ENCODE measurements around the gene COQ4.
A peak's percentile ranks its signal among the peaks of the same experiment; 100 is the strongest.

COQ4 gene

DNA sequence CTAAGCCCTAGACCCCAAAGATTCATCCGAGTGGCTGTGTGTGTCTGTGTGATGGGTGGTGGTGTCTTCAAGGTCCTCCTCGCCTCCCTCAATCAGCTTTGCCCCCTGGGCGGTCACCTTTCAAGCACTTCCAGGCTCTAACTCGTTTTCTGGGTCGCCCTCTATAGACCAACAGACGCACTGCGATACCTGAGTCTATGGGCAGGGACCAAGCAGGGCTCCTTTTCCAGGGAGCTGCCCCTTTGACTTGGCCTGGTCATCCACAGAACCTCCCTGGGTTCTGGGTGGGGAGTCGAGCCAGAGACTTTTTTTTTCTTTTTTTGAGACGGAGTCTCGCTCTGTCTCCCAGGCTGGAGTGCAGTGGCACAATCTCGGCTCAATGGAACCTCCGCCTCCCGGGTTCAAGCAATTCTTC is 18.8 kb downstream of the COQ4 start:
- Mint-ChIP-seq H3K36me3 (ENCODE audit: low read depth) (peaks cover 5% of the 10 kb centered on the region), H3K4me3 (peak overlapping the region; percentile 94), H3K4me1 (ENCODE audit: low read depth) (peaks cover 8% of the 10 kb centered on the region), H3K27me3 (ENCODE audit: low read depth) (no peaks in the 10 kb centered on the region), H3K9me3 (no peaks in the 10 kb centered on the region), H3K27ac (peak overlapping the region; percentile 94)
- DNase-seq (ENCODE audit: low spot score) = peak; percentile 68

DNA sequence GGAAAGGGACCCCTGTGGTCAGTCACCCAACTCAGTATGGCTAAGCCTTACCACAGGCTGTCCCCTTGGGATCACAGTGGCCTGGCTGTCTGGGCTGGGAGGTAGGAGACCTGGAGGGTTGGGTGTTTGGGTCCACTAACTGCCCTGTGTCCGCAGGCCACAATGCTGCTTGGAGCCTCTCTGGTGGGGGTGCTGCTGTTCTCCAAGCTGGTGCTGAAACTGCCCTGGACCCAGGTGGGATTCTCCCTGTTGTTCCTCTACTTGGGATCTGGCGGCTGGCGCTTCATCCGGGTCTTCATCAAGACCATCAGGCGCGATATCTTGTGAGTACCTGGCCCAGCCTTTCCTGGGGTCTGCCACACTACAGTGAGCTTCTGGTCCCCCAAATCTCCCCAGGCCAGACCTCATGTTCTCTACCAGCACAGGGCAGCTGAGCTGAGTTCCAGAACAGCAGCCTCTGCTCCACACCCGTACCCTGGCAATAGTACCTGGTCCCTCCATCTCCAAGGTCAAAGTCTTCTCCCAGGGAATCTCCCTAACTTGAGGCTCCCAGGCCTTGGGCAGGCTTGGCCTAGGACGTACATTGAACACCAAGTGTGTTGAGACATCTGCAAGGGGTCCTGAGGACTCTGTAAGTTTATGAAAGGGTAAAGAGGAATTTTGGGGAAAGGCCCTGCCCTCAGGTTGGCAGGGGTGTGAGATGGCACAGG is 20.5 kb downstream of the COQ4 start:
- Mint-ChIP-seq H3K4me3 (no peak overlapping the region), H3K36me3 (ENCODE audit: low read depth) (peaks cover 10% of the 10 kb centered on the region), H3K27ac (no peak overlapping the region), H3K27me3 (ENCODE audit: low read depth) (no peaks in the 10 kb centered on the region), H3K4me1 (ENCODE audit: low read depth) (peaks cover 8% of the 10 kb centered on the region), H3K9me3 (no peaks in the 10 kb centered on the region)
- no peak for DNase-seq (ENCODE audit: low spot score)

DNA sequence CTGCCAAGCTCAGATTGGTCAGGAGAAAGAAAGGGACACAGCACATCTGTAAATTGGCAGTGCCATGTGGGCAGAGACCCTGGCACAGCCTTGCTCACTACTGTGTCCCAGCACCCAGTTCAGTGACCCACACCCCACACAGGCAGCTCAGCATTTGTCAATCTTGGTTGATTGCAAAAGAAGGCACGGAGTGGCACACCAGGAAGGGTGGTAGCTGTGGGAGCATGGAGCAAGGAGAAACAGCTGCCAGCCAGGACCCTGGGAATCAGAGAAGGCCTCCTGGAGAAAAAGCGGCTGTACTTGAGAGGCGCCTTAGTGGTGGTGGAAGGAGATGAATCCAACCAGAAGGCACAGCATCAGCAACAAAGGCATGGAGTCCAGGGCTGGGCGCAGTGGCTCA is 21.2 kb downstream of the COQ4 start:
- H3K27me3 Mint-ChIP-seq (ENCODE audit: low read depth) = no peaks in the 10 kb centered on the region
- DNase-seq (ENCODE audit: low spot score) = no peak
- H3K36me3 Mint-ChIP-seq (ENCODE audit: low read depth) = peaks cover 10% of the 10 kb centered on the region
- no peak overlapping the region for H3K27ac Mint-ChIP-seq
- no peak overlapping the region for H3K4me3 Mint-ChIP-seq
- peaks cover 8% of the 10 kb centered on the region for H3K4me1 Mint-ChIP-seq (ENCODE audit: low read depth)
- H3K9me3 Mint-ChIP-seq = no peaks in the 10 kb centered on the region

DNA sequence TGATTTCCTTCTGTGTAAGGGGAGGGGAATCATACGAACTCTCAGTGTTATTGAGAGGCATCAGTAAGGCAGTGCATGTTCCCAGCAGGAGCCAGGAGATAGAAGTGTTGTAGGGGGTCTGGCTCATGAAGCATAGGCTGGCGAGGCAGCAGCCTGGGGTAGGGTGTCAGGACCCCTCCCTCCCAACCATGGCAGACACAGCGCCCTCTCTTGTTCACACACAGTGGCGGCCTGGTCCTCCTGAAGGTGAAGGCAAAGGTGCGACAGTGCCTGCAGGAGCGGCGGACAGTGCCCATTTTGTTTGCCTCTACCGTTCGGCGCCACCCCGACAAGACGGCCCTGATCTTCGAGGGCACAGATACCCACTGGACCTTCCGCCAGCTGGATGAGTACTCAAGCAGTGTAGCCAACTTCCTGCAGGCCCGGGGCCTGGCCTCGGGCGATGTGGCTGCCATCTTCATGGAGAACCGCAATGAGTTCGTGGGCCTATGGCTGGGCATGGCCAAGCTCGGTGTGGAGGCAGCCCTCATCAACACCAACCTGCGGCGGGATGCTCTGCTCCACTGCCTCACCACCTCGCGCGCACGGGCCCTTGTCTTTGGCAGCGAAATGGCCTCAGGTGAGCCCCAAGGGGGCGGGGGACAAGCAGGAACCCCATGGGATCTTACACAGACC is 22.4 kb downstream of the COQ4 start:
- no peaks in the 10 kb centered on the region for H3K9me3 Mint-ChIP-seq
- H3K27me3 Mint-ChIP-seq (ENCODE audit: low read depth) = no peaks in the 10 kb centered on the region
- no peak overlapping the region for H3K27ac Mint-ChIP-seq
- peaks cover 4% of the 10 kb centered on the region for H3K4me1 Mint-ChIP-seq (ENCODE audit: low read depth)
- DNase-seq (ENCODE audit: low spot score) = no peak
- H3K4me3 Mint-ChIP-seq = no peak overlapping the region
- H3K36me3 Mint-ChIP-seq (ENCODE audit: low read depth) = peaks cover 13% of the 10 kb centered on the region

DNA sequence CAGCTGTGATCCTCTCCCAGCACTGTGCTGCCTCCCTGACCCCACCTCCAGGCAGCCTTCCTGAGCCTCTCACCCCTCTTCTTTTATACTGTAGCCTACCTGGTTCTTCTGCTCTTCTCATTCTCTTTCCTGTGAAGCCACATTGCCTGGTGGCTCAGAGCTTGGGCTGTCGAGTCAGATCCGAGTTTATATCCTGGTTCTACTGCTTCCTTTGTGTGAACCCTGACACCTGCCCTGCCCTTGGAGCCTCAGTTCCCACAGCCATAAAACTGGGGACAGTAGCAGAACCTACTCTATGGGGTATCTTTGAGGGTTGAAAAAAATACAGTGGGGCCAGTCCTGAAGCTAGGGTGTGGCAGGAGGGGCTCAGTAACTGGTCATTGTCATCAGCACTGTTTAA is 26.5 kb downstream of the COQ4 start:
- H3K36me3 Mint-ChIP-seq (ENCODE audit: low read depth) = peaks cover 17% of the 10 kb centered on the region
- no peak overlapping the region for H3K4me3 Mint-ChIP-seq
- no peak overlapping the region for H3K27ac Mint-ChIP-seq
- no peaks in the 10 kb centered on the region for H3K4me1 Mint-ChIP-seq (ENCODE audit: low read depth)
- H3K27me3 Mint-ChIP-seq (ENCODE audit: low read depth) = no peaks in the 10 kb centered on the region
- no peak for DNase-seq (ENCODE audit: low spot score)
- H3K9me3 Mint-ChIP-seq = no peaks in the 10 kb centered on the region

DNA sequence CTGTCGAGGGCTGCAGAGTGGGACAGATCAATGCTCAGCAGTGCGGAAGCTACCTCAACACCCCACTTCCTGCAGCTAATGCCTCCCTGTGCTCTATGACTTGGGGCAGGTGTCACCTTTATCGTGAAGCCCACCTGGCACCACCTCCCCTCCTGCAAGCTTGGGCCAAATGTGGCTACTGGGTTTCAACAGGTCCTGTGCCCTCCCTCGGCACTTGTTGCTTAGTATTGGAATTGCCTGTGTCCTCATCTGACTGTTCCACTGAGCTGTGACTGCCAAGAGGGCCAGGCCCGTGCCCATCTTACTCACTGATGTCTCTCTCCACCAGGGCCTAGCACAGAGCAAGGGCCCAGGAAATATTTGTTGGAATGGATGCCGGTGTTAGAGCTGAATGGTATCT is 27.1 kb downstream of the COQ4 start:
- Mint-ChIP-seq H3K36me3 (ENCODE audit: low read depth) (peaks cover 16% of the 10 kb centered on the region), H3K27ac (no peak overlapping the region), H3K4me3 (no peak overlapping the region), H3K9me3 (no peaks in the 10 kb centered on the region), H3K4me1 (ENCODE audit: low read depth) (no peaks in the 10 kb centered on the region), H3K27me3 (ENCODE audit: low read depth) (no peaks in the 10 kb centered on the region)
- no peak for DNase-seq (ENCODE audit: low spot score)

DNA sequence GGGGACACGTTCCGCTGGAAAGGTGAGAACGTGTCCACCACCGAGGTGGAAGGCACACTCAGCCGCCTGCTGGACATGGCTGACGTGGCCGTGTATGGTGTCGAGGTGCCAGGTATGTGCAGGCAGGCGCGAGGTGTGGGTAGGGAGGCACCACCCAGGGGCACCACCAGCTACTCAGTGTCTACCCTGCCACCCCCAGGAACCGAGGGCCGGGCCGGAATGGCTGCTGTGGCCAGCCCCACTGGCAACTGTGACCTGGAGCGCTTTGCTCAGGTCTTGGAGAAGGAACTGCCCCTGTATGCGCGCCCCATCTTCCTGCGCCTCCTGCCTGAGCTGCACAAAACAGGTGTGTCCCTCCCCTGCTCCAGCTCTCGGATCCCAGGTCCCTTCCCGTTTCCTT is 32.8 kb downstream of the COQ4 start:
- no peaks in the 10 kb centered on the region for H3K4me1 Mint-ChIP-seq (ENCODE audit: low read depth)
- no peak for DNase-seq (ENCODE audit: low spot score)
- no peaks in the 10 kb centered on the region for H3K9me3 Mint-ChIP-seq
- H3K27ac Mint-ChIP-seq = no peak overlapping the region
- H3K36me3 Mint-ChIP-seq (ENCODE audit: low read depth) = peaks cover 7% of the 10 kb centered on the region
- H3K27me3 Mint-ChIP-seq (ENCODE audit: low read depth) = no peaks in the 10 kb centered on the region
- H3K4me3 Mint-ChIP-seq = no peak overlapping the region

DNA sequence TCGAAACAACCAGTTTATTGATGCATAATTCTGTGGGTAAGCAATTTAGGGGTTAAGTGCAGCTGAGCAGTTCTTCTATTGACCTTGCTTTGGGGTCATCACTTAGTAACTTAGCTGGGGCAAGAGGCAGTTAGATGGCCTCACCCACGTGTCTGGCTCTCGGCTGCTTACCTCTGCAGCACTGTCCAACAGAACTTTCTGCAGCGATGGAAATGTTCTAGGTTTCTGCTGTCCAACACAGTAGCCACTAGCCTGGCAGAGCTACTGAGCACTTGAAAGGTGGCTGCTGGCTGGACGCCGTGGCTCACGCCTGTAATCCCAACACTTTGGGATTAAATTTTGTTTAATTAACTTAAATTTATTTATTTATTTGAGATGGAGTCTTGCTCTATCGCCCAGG is 35.5 kb downstream of the COQ4 start:
- peaks cover 1% of the 10 kb centered on the region for H3K4me1 Mint-ChIP-seq (ENCODE audit: low read depth)
- no peaks in the 10 kb centered on the region for H3K27me3 Mint-ChIP-seq (ENCODE audit: low read depth)
- H3K27ac Mint-ChIP-seq = no peak overlapping the region
- DNase-seq (ENCODE audit: low spot score) = no peak
- H3K9me3 Mint-ChIP-seq = no peaks in the 10 kb centered on the region
- peaks cover 6% of the 10 kb centered on the region for H3K36me3 Mint-ChIP-seq (ENCODE audit: low read depth)
- H3K4me3 Mint-ChIP-seq = no peak overlapping the region

DNA sequence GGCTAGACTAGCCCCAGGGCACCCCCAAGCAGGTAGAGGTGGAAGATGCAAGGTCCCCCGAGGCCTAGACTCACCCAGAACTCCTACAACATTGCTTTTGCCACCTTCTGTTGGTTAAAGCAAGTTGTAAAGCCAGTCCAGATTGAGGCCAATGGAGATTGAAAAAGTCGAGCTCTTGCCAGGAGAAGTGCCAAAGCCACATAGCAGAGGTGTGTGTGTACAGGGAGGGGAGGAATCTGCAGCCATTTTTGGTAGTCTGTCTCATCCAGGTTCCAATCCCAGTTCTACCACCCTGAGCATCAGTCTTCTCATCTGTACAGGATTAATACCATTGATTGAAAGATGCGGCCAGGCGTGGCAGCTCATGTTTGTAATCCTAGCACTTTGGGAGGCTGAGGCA is 36.2 kb downstream of the COQ4 start:
- no peak overlapping the region for H3K4me3 Mint-ChIP-seq
- no peak for DNase-seq (ENCODE audit: low spot score)
- H3K36me3 Mint-ChIP-seq (ENCODE audit: low read depth) = peaks cover 6% of the 10 kb centered on the region
- no peaks in the 10 kb centered on the region for H3K9me3 Mint-ChIP-seq
- H3K27me3 Mint-ChIP-seq (ENCODE audit: low read depth) = no peaks in the 10 kb centered on the region
- peaks cover 1% of the 10 kb centered on the region for H3K4me1 Mint-ChIP-seq (ENCODE audit: low read depth)
- H3K27ac Mint-ChIP-seq = no peak overlapping the region

DNA sequence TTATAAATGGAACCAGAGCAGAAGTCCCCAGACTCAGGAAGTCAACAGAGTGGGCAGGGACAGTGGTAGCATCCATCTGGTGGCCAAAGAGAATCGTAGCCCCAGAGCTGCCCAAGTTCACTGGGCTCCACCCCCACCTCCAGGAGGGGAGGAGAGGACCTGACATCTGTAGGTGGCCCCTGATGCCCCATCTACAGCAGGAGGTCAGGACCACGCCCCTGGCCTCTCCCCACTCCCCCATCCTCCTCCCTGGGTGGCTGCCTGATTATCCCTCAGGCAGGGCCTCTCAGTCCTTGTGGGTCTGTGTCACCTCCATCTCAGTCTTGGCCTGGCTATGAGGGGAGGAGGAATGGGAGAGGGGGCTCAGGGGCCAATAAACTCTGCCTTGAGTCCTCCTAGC is 38.2 kb downstream of the COQ4 start:
- no peaks in the 10 kb centered on the region for H3K27me3 Mint-ChIP-seq (ENCODE audit: low read depth)
- H3K36me3 Mint-ChIP-seq (ENCODE audit: low read depth) = peaks cover 4% of the 10 kb centered on the region
- H3K9me3 Mint-ChIP-seq = no peaks in the 10 kb centered on the region
- no peak overlapping the region for H3K4me3 Mint-ChIP-seq
- DNase-seq (ENCODE audit: low spot score) = no peak
- H3K27ac Mint-ChIP-seq = no peak overlapping the region
- peaks cover 7% of the 10 kb centered on the region for H3K4me1 Mint-ChIP-seq (ENCODE audit: low read depth)

DNA sequence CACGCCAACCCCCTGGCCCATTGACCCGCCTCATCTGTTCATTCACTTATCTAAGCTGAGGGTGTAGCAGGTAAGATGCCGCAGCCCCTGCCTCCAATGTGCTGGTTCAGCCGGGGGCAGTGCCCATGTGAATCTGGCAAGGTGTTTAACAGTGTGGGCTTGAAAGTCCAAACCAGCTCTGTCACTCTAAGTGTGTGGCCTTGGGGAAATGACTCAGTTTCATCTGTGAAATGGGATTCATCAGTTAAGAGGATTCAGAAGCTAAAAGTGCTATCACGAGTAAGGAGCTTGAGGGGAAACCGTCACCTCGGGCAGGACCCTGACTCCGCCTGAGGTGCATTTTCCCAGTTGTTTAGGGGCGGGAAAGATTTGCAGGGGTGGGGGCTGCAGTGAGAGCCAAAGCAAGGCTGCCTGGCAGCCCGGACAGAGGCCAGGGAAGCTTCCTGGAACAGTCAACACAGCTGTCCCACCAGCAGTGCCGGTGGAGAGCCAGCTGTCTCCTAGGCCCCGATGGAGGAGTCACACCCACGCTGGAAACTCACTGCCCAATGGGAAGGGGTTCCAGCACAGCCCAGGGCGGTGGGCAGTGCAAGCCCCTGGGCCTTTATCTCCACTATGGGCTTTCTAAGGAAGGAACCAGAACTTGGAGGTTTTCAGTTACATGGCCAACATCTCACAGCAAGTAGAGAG is 38.8 kb downstream of the COQ4 start:
- Mint-ChIP-seq H3K4me3 (peak overlapping the region; percentile 82), H3K36me3 (ENCODE audit: low read depth) (no peaks in the 10 kb centered on the region), H3K9me3 (no peaks in the 10 kb centered on the region), H3K27me3 (ENCODE audit: low read depth) (no peaks in the 10 kb centered on the region), H3K4me1 (ENCODE audit: low read depth) (peaks cover 7% of the 10 kb centered on the region), H3K27ac (peak overlapping the region; percentile 62)
- no peak for DNase-seq (ENCODE audit: low spot score)

DNA sequence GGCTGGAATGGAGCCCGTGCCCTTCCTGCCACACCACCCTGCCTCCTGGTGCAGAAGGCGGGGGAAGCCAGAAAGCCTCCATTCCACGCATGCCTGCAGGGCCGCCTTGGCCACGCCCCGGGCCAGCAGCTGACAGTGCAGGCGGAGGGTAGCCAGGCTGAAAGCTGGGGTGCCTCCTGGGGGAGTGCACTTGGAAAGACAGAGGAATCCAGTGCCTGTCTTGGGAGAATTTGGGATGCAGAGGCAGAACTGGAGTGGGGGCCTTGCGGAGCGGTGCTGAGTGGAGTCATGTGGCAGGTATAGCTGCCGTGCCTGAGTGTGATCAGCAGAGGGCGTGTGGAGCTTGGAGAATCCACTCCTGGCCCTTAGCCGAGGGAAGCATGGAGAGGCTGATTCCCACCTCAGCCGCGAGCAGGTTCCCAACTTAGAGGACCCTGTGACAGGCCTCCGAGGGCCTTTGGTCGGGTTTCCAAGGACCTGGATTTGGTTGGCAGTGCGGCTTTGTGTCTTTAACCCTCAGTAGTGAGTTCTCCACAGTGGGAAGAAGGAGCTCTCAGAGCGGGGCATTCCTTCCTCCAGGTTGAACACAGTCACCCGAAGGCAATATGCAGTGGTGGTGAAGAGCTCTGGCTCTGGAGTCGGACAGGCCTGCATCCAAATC is 39.5 kb downstream of the COQ4 start:
- peak; percentile 52 for DNase-seq (ENCODE audit: low spot score)
- Mint-ChIP-seq H3K4me1 (ENCODE audit: low read depth) (peaks cover 7% of the 10 kb centered on the region), H3K4me3 (peak overlapping the region; percentile 82), H3K9me3 (no peaks in the 10 kb centered on the region), H3K36me3 (ENCODE audit: low read depth) (no peaks in the 10 kb centered on the region), H3K27ac (peak overlapping the region; percentile 49), H3K27me3 (ENCODE audit: low read depth) (no peaks in the 10 kb centered on the region)

DNA sequence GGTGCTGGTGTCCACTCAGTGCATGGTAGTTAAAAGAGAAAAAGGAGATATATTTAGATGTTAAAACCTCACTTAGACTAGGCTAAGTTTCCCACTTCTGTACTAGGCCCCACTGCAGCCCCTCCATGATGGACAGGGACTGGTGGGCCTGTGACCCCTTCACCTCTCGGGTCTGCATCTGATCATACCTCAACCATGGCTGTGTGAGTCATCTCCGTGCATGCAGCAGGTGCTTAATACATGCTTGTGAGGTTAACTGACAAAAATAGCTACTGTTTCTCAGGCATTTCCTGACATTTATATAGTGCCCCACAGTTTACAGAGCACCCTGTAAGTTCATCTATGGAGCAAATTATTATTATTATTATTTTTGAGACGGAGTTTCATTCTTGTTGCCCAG is 40.1 kb downstream of the COQ4 start:
- no peak for DNase-seq (ENCODE audit: low spot score)
- H3K9me3 Mint-ChIP-seq = no peaks in the 10 kb centered on the region
- no peak overlapping the region for H3K4me3 Mint-ChIP-seq
- H3K27me3 Mint-ChIP-seq (ENCODE audit: low read depth) = no peaks in the 10 kb centered on the region
- H3K4me1 Mint-ChIP-seq (ENCODE audit: low read depth) = peaks cover 7% of the 10 kb centered on the region
- H3K36me3 Mint-ChIP-seq (ENCODE audit: low read depth) = no peaks in the 10 kb centered on the region
- no peak overlapping the region for H3K27ac Mint-ChIP-seq

DNA sequence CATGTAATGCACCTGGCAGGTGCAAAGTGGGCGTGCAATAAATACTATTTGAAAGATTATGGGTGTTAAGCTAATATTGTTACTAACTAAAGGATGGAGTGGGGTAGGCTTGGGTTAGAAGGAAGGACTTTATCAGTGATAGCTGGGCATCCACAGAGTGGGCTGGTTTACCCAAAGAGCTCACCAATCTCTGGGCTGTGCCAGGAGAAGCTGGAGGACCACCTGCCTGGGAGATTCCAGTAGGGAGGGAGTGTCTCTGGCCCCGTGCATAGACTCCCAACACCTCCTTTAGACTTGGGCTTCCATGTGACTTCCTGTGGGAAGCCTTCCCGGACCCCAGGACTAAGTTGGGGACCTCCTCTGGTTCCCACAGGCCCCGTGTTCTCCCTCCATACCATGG is 42.9 kb downstream of the COQ4 start:
- peaks cover 12% of the 10 kb centered on the region for H3K4me1 Mint-ChIP-seq (ENCODE audit: low read depth)
- no peaks in the 10 kb centered on the region for H3K36me3 Mint-ChIP-seq (ENCODE audit: low read depth)
- H3K27ac Mint-ChIP-seq = peak overlapping the region; percentile 12
- H3K27me3 Mint-ChIP-seq (ENCODE audit: low read depth) = no peaks in the 10 kb centered on the region
- no peaks in the 10 kb centered on the region for H3K9me3 Mint-ChIP-seq
- no peak overlapping the region for H3K4me3 Mint-ChIP-seq
- no peak for DNase-seq (ENCODE audit: low spot score)

Measured in T-helper 2 cell treated with Interferon-gamma antibody and Interleukin-4, amounts not matched to agents 5 μg/mL and 100 μg/mL, for 36 hours (primary cell).